IMR-90 (cell line): ENCODE measurements around the gene GALNT17.

Experiments
- BHLHE40 ChIP-seq: fragments of 150-350 bp; IDR thresholded peaks from 2 replicates; pipeline ENCODE4 v1.6.1; 2016; ENCODE audit warnings: mild to moderate bottlenecking, low read depth, low read length
- CEBPB ChIP-seq: IDR thresholded peaks from 2 replicates; pipeline ENCODE4 v1.6.1; 2012; ENCODE audit warnings: low read depth, low read length, improper control_type of control experiment
- CHD1 ChIP-seq: IDR thresholded peaks from 2 replicates; pipeline ENCODE4 v1.6.1; 2012; ENCODE audit warnings: low read depth, low read length, improper control_type of control experiment
- CTCF ChIP-seq: conservative IDR thresholded peaks from 2 replicates; pipeline ENCODE4 v1.5.1; 2012; ENCODE audit warnings: mild to moderate bottlenecking, low read depth, low read length, improper control_type of control experiment
- ELK1 ChIP-seq: fragments of 150-350 bp; IDR thresholded peaks from 2 replicates; pipeline ENCODE4 v1.6.1; 2016; ENCODE audit warnings: low read depth, mild to moderate bottlenecking, low read length, moderate library complexity, borderline replicate concordance
- MXI1 ChIP-seq: IDR thresholded peaks from 2 replicates; pipeline ENCODE4 v1.6.1; 2012; ENCODE audit warnings: low read depth, mild to moderate bottlenecking, low read length, moderate library complexity, borderline replicate concordance
- POLR2A ChIP-seq: IDR thresholded peaks from 2 replicates; pipeline ENCODE4 v1.6.1; 2012; ENCODE audit warnings: mild to moderate bottlenecking, low read depth, low read length
- RAD21 ChIP-seq: IDR thresholded peaks from 2 replicates; pipeline ENCODE4 v1.6.1; 2012; ENCODE audit warnings: low read length, improper control_type of control experiment
- RFX5 ChIP-seq: IDR thresholded peaks from 2 replicates; pipeline ENCODE4 v1.8.0; 2012; ENCODE audit warnings: low read depth, mild to moderate bottlenecking, low read length, moderate library complexity
- SMC3 ChIP-seq: fragments of 150-350 bp; IDR thresholded peaks from 2 replicates; pipeline ENCODE4 v1.6.1; 2016; ENCODE audit warnings: low read depth, mild to moderate bottlenecking, antibody characterized with exemption, low read length, moderate library complexity

GRCh38 chr7:71696511-71696910, 564.6 kb downstream of the GALNT17 start:
- TF ChIP-seq CTCF (no peak), POLR2A (no peak), RAD21 (no peak), MXI1 (no peak), CEBPB (no peak), SMC3 (no peak), ELK1 (no peak), RFX5 (no peak), BHLHE40 (no peak), CHD1 (no peak)
